GM13976 (cell line): ENCODE measurements around the gene ERI3.
A peak's percentile ranks its signal among the peaks of the same experiment; 100 is the strongest.

ENCODE experiments used
- DNase-seq: peaks from one replicate; pipeline ENCODE4 v3.0.0; 2012; ENCODE audit warnings: low spot score
- CTCF ChIP-seq: IDR thresholded peaks from 2 replicates; pipeline ENCODE4 v1.5.1; 2012; ENCODE audit warnings: borderline replicate concordance, mild to moderate bottlenecking; ENCODE audit not compliant: insufficient read depth; ENCODE audit errors: extremely low read depth, missing control alignments, control extremely low read depth
- in situ Hi-C: fragments of 300-500 bp; cut with MboI; formaldehyde crosslinking; loops from one replicate; pipeline ENCODE4 v1.12.0; 2022; ENCODE audit warnings: low sequenced_read_pairs, mixed read lengths, inconsistent platforms; ENCODE audit not compliant: unreplicated experiment

Gene ERI3

GRCh38 chr1:44377925-44378784 is 23.1 kb upstream of the ERI3 start:
- TF ChIP-seq CTCF: peak; percentile 50
- peak; percentile 56 for DNase-seq
- in situ Hi-C loops: loop anchor here (10.0 kb wide), 1 partner anchor 217 kb away; no protein-coding TSS in a partner anchor

GRCh38 chr1:44375547-44375946 is 20.5 kb upstream of the ERI3 start:
- no peak for DNase-seq
- TF ChIP-seq CTCF: no peak
- in situ Hi-C loops: loop anchor here (10.0 kb wide), 1 partner anchor 219 kb away; no protein-coding TSS in a partner anchor

- no peak for DNase-seq
- no peak for TF ChIP-seq CTCF
- in situ Hi-C loops: loop anchor here (10.0 kb wide), 1 partner anchor 224 kb away; no protein-coding TSS in a partner anchor
Measured at GRCh38 chr1:44371206-44371605, 16.1 kb upstream of the ERI3 start.

GRCh38 chr1:44368471-44369151 is 13.6 kb upstream of the ERI3 start:
- in situ Hi-C loops: no loop called here
- DNase-seq: no peak

GRCh38 chr1:44367944-44368343 is 12.9 kb upstream of the ERI3 start:
- in situ Hi-C loops: no loop called here
- no peak for TF ChIP-seq CTCF
- no peak for DNase-seq

More at GRCh38 chr1:44368471-44369151, 13.6 kb upstream of the ERI3 start:
- no peak for TF ChIP-seq CTCF

- in situ Hi-C loops: no loop called here
- DNase-seq: no peak
- TF ChIP-seq CTCF: no peak
Measured at GRCh38 chr1:44366371-44366975, 11.4 kb upstream of the ERI3 start.
